ENCODE results near the gene LINC01488.

LINC01488 gene

DNA sequence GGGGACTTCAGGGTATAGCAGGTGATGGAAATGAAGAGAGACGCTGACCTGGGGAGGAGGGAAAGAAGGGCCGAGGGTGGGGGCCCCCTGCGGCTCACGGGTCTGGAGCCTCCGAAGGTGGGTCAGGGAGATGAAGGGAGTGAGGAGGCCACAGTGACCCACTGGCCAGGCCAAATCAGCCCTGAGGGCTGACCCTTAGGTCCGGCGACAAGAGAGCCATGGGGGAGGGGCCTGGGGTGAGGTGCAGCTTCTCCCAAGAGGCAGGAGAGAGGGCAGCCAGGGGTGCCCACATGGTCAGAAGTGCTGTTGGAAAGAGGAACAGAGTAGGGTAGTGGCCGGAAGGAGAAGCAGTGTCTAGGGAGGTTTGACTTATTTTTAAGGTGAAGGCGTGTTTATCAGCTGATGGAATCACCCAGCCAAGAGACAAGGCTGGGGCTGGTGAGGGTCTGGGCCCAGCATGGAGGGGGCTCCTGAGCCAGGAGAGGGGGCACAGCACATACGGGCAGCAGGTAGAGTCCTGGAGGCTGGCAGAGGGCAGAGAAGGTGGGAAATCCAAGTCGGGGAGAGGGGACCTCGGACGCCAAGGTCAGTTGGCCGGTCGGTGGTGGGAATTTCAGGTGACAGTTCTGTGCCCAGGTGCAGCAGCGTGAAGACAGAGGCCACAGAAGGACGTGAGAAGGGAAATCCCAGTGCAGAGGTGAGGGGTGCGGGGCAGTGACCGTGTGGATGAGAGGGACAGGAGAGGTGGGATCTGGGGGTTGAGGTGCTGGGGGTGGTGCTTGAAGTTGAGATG lies 49.0 kb downstream of the LINC01488 start:
- DNase-seq (ENCODE audit: low spot score): peak; percentile 5

DNA sequence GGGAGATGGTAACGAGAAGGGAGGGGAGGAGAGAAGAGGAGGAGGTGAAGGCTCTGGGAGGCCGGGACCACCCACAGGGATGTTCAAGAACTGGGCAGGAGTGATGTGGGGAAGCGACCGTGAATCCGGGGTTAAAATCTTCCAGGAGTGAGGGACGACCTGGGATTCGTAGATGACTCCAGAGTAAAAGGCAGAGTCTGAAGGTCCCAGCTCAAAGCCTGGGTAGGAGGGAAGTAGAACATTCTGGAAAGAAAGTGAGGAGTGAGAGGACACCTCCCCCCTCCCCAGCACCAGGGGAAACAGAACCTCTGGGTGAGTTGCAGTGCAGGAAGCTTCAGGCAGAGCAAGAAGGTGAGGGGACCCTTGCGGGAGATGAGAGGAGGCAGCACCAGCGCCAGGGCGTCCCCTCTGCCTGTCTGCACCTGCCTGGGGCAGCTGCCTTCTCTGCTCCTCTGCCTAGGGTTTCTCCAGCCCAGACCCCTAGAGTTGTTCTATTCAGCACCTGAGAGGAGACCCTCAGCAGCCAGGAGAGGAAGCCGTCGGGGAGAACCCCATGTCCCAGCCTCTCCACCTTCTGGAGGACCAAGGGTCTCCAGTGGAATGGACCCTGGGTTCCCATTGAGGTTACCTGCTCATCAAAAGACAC lies 49.7 kb downstream of the LINC01488 start:
- DNase-seq (ENCODE audit: low spot score): peak; percentile 11

DNA sequence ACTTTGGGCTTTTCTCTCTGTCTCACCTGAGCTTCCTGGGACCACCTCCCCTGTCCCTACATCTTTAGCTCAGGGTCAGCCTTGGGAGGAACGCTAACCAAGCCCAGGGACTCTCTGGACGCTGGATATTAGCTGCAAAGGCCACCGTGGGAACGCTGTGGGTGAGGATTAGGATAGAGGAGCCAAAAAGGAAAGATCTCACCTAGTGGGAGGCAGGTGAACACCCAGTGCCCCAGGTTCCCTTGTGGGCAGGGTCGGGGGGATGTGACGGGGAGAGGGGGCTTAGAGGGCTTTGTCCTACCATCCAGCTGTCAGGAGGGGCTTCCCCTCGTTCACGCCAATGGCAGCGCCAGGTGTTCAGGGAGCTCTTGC lies 50.2 kb downstream of the LINC01488 start:
- DNase-seq (ENCODE audit: low spot score): no peak

DNA sequence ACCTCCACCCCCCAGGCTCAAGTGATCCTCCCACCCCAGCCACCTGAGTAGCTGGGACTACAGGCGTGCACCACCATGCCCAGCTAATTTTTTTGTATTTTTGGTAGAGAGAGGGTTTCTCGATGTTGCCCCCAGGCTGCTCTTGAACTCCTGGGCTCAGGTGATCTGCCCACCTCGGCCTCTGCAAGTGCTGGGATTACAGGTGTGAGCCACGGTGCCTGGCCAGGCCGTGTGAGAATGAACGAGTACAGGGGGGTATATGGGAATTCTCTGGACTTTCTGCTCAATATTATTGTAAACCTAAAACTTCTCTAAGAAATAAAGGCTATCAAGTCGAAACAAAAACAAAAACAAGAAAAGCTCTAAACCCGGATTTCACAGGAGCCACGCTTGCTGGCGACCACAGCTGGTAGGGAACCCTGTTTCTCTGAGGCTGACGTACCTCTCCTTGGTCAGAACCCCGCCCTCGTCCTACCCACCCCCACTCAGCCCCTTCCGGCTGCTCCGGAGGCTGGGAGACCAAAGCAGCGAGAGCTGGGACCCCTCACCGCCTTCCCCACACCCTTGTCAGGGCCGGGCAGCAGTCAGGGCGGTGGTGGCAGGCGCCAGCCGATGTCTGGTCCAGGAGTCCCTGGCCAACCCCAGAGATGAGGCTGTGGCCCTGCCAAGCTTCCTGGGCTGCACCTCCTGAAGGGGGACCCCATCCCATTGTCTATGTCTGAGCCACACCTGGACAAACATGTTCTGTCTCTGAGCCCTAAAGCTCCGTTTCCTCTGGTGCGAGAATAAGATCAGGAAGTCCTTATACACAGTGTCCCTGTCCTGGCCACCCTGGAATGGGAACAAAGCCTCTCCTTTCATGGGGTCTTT lies 52.1 kb downstream of the LINC01488 start:
- no peak for DNase-seq (ENCODE audit: low spot score)

DNA sequence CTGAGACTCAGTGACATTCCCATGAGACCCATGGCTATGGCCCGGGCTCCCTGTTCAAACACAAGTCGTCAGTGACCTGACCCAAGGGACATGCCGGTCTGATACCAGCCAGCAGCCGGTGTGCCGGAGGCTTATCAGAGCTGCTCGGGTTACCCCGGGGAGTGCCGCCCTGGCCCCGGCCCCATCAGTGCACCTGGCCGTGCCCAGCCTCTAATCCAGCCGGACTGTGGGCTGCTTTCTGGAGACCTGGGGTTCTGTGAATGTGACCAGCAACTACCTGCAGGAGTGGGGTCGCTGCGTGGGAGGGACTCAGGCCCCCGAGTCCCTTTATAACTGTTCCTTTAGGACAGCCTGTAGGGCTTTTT lies 52.7 kb downstream of the LINC01488 start:
- DNase-seq (ENCODE audit: low spot score): no peak

DNA sequence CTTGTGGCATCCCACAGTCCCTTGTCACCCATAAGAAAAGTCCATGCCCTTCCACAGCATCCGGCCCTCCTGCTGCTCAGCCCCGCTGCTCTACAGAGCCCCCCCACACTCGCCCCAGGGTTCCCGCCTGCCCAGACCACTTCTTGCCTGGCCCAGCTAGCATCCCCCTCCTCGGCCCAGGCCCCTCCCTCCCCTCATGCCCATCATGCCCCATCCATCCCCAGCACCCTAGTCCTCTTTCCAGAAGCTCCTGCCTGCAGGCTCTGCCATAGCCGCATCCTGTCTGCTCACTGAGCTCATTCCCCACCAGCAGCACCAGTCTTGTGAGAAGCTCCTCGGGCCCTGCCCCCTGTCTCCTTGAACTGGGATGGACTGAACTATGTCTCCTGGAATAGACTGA lies 54.4 kb downstream of the LINC01488 start:
- DNase-seq (ENCODE audit: low spot score): peak; percentile 6

DNA sequence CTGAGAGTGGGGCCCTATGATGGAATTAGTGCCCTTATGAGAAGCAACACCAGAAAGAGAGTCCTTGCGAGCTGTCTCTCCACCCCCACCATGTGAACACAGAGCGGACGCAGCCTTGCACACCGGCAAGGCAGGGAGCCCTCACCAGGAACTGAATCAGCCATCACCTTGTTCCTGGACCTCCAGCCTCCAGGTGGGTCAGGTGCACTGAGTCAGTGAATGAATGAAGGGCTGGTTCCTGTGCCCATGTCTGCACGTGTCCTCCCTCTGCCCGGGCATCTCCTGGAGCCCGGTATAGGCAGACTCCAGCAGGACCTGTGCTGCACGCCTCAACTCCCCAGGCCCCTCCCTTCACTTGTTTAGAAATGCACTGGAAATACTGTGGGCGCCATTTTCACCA lies 54.9 kb downstream of the LINC01488 start:
- DNase-seq (ENCODE audit: low spot score): peak; percentile 5

DNA sequence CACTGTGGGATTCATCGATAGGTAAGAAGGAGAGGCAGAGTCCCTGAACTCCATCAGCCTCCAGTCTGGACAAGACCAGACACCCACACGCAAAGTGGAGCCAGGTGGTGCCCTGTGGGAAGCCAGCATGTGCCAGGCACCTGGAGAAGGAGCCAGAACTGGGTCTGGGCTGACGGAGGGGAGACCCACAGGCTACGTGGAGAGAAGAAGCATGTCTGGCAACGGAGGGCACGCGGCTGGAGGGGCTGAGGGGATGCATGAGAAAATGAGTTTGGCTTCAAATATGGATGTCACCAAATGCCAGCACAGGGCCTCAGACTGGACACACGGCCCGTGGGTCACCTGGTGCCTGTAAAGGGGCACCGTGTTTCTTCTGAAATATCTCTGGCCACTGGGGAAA lies 55.7 kb downstream of the LINC01488 start:
- DNase-seq (ENCODE audit: low spot score): peak; percentile 5

DNA sequence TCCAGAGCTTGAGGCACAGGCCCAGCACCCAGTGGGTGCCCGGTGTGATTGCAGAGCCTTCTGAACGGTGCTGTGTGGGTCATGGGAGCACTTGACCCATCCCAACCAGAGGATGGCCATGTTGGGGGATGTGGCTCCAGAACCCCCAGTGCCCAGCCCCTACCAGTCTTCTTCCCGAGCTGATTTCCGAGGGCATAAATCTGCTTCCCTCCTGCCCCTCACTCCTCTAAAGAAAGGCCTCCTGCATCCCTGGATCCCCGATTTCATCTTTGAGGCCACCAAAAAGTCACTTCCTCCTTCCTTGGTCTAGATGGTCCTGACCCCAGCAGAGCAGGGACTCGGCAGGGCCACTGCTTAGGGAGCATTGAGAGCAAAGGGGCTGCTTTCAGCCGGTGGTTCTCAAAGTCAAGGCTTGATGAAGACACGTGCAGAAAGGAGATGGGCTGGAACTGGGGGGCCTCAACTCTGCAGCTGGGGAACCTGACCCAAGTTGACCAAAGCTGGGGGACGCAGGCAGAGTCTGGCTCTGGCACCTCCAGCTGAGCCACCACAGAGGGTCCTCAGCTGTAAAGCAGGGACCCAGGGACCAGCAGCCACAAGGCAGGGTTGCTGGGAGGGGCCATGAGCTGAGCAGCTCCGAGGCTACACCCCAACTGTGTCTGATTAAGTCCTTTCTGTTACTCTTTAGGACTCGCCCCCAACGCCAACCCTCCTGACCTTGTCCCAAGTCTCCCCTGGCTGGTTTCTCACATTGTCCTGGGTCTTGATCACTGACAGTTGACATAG lies 56.6 kb downstream of the LINC01488 start:
- no peak for DNase-seq (ENCODE audit: low spot score)

DNA sequence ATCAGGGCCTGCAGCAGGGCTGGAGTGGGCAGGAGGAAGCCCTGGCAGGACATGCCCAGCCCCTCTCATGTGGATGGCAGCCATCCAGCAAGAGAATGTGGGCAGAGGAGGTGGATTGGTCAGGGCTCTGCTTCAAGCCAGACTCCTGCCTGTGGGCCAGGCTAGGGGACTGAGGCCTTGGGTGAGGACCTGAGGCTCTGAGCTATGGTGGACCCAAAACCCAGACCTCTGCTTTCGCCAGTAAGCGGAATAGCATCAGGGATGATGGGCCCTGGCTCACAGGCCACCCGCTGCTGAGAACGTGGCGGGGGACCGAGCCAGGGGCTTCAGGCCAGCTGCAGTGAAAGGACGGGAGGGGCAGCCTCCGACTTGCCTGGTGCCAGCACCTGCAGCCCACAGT lies 57.4 kb downstream of the LINC01488 start:
- no peak for DNase-seq (ENCODE audit: low spot score)

DNA sequence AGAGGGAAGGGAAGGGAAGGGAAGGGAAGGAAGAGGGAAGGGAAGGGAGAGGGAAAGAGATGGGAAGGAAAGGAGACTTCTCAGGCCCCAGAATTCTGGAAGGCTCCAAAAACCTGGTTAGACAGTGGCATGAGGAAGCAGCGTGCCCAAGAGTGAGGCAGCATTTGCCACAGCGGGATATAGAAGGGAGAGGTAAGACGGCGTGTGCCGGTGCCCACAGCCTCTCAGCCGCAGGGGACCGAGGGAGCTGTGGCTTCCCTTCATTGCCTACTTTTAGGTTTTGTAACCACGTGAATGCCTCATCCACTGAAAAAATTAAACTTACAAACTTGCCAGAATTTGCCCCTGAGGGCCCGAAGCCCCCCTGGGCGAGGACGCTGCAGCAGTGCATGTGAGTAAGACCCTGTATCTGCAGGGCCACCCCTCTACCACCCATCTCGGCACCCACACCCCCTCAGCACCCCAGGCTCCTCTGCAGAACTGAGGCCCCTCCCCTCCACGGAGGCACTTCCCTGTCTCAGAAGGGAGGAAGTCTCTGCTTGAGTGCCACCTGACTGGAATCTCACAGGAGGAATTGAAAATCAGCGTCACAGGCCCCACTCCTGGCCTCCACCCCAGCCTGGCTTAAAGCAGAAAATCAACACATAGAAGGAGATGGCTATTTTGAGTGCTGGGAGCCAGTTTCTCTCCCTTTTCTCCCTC lies 58.1 kb downstream of the LINC01488 start:
- no peak for DNase-seq (ENCODE audit: low spot score)

DNA sequence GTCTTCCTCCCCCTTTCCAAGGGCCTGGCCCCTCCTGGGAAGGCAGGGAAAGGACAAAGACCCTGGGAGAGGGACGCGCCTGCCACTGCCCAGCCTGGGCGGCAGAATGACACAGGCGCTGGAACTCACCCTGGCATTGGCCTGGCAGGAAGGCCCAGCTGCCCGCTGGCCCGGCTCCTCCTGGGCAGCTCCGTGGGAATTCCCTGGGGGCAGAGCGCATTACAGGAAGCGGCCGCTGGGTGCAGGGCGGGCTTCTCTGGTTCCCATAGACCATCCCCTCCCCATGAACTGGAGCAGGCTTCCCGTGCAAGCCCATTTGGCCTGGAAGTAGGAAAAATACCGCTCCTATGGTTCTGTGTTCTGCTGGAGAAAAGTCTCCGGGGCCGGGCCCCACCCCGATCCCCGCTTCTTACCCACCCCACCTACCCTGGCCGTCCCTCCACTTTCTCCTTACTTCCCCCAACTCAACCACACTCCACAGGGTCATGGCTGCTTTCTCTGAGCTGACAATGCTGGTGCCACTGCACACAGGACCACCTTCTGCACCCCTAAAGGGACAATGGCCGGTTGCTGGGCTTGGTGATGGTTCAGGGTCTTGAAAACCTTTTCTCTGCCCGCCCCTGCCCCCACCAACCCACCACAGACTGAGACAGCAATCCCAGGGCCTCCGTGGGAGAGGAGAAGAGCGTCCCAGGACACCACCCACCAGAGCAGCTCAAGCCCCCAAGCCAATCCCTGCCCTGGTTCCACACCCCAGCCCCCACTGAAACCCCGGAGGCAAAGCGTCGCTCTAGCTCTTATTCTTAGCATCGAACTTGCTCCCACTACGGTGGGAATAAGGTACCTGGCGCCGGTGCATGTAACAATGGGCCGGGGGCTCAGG lies 58.9 kb downstream of the LINC01488 start:
- no peak for DNase-seq (ENCODE audit: low spot score)

DNA sequence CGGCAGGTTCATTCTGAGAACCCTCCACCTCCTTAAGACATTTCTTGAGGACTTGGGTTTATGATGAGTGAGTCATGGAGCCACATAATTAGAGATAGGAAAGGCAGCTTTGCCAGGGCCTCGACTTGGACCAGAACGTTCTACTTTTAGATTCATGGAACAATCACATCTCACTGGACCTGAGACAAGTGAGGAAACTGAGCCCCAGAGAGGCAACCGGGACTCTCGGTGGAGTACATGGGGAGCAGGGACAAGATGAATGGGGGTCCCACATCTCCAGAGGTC lies 59.5 kb downstream of the LINC01488 start:
- no peak for DNase-seq (ENCODE audit: low spot score)

DNA sequence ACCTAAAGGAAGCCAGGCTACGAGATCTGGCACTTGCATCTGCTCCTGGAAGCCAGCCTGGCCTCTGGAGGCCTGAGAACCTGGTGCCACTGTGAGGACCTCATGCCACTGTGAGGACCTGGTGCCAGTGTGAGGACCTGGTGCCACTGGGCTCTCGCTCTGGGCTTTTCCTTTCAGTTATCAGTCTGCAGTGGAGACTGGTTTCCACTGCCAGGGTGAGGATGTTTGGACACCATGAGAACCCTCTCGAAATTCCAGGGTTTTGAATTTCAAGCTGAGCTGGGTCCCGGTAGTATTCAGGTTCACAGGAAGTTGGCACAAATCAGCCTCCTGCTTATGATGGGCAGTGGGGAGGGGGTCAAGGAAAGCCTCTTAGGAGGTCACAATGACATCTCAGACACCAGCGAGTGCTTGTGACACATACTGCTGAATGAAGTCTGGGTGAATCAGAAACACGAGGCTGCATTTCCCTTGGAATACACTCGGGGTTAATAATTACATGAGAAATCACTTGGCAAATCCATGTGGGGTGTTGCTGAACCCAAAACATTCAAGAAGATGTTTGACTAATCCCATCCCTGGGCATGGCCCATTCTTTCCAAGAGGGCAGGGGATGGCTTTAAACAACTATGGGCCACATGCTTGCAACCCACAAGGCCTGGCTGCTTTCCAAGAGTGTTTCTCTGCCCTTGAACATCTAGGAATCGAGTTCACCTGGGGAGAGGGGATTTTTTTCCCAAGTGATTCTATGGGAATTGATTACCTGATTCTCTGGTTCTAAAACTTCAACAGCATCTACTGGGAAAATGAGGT lies 60.2 kb downstream of the LINC01488 start:
- no peak for DNase-seq (ENCODE audit: low spot score)

DNA sequence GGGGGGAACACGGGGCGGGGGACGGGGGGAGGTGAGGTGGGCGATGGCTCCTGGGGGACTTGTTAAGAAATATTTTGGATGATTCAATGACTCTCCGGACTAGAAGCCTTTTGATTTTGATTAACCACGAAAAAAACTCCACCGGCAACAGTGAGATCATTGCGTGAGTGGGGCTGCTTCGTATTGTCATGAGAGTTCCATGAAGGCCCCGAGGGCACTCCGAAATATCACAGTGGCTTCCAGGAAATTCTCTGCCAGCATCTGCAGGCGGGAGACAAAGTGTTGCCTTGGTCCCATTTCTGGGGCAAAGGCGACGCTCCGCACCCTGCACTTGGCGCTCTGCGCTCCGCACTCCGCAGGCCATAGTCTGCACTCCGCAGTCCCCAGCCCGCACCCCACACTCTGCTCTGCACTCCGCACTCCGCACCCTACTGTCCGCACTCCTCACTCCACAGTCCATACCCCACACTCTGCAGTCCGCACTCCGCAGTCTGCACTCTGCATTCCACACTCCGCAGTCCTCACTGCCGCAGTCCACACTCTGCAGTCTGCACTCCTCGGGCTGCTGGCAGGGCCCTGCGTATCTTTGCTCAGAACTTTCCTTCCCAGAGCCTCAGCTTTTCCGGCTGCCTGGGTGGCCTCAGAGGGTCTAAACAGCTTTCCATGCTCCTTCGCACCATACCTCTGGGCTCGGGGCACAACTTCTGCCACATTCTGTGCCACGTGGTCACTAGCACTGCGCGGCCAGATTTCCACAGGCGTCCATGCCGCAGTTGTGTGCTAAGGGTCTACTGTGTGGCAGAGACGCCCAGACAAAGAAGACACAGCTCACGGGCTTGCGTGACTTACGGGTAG lies 61.1 kb downstream of the LINC01488 start:
- peak; percentile 14 for DNase-seq (ENCODE audit: low spot score)

All from D341Med (cell line).